Fibroblast of pulmonary artery (primary cell): ENCODE data around the gene DCAF17.
A peak's percentile ranks its signal among the peaks of the same experiment; 100 is the strongest.

Experiments used
- DNase-seq: peaks from one replicate; pipeline ENCODE4 v3.0.0-alpha.2; 2010; ENCODE audit warnings: low read depth
- H3K4me3 ChIP-seq: replicated peaks from 2 replicates; pipeline ENCODE4 v1.5.1; 2011; ENCODE audit warnings: low read depth, mild to moderate bottlenecking, control low read depth, low read length, moderate library complexity
- CTCF ChIP-seq: IDR thresholded peaks from 2 replicates; pipeline ENCODE4 v1.5.1; 2011; ENCODE audit warnings: mild to moderate bottlenecking, control low read depth, low read length, inconsistent platforms; ENCODE audit errors: missing control alignments

Gene DCAF17

GRCh38 chr2:171459498-171459897, 25.5 kb downstream of the DCAF17 start:
- no peak for TF ChIP-seq CTCF
- no peak overlapping the region for H3K4me3 ChIP-seq
- DNase-seq = no peak

DNA sequence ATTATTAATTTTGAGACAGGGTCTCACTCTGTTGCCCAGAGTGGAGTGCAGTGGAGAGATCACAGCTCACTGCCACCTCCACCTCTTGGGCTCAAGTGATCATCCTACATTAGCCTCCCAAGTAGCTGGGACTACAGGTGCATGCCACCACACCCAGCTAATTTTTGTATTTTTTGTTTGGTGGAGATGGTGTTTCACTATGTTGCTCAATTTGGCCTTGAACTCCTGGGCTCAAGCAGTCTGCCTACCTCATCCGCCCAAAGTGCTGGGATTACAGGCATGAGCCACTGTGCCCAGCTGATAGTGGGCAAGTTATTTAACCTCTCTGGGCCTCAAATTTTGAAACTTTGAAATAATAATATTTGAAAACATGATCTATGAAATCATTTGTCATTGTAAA, 26.5 kb downstream of the DCAF17 start:
- no peak for TF ChIP-seq CTCF
- no peak for DNase-seq
- H3K4me3 ChIP-seq = no peak overlapping the region

DNA sequence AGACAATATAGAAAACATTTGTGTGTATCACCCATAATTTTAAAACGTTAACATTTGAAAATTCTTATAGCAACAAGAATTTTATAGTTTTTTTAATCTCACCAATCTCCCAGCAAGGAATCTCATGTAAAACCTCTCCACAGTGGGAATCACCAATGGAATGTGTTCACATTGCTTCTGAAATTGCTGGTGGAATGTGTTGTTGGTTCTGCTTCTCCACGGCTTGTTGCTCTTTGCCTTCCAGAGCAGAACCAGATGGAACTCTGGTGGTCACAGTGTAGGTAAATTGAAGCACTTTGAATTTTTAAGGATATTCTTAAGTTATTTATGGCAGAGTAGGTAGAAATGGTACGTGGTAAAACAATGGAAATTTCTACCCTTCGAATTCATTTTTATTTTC, 35.1 kb downstream of the DCAF17 start:
- no peak overlapping the region for H3K4me3 ChIP-seq
- DNase-seq = no peak
- no peak for TF ChIP-seq CTCF

- DNase-seq = no peak
- no peak overlapping the region for H3K4me3 ChIP-seq
- TF ChIP-seq CTCF = no peak
Observed at GRCh38 chr2:171470129-171470528, 36.1 kb downstream of the DCAF17 start.

DNA sequence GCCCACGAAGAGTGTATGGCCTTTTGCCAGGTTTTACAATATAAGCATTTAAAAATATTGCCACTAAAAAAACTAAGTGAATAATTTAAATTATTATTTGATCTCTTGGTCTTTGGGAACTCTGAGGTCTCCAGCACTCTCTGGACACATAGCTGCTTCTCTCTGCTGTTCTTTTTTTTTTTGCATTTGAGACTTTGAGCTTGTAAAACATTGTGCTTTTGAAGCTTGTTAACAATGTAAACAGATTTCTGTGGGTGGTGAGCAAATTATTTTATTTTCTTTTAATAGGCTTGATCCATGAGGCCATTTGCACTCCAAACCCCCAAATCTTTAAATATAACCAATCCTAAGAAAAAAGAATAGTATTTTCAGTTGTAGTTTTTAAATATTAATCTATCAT, 42.0 kb downstream of the DCAF17 start:
- no peak for DNase-seq
- no peak for TF ChIP-seq CTCF
- no peak overlapping the region for H3K4me3 ChIP-seq

DNA sequence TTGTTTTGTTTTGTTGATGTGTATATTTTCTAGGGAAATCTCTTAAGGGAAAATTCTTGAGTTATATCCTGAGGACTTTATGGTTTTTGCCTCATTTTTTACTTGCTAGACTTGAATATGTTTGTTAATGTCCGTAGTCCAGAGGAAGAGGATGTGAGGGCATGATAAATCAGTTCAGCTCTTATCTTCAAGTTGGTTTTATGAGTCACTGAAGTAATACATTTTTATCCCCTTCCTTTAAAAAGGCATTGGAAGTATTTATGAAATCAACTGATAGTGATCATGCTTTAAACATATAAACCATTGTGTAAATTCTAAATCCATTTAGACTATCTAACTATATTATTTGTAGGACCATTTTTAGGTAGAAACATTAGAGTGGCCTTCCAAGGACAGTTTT, 44.3 kb downstream of the DCAF17 start:
- peak; percentile 53 for DNase-seq
- no peak for TF ChIP-seq CTCF
- H3K4me3 ChIP-seq = no peak overlapping the region

- no peak for TF ChIP-seq CTCF
Observed at GRCh38 chr2:171479154-171479814, 45.3 kb downstream of the DCAF17 start.

More at GRCh38 chr2:171479154-171479814, 45.3 kb downstream of the DCAF17 start:
- H3K4me3 ChIP-seq = no peak overlapping the region
- DNase-seq = peak; percentile 6
